ENCODE measurements around the gene RPS2.

RPS2 gene

GRCh38 chr16:1914988-1915387 is 49.6 kb downstream of the RPS2 start:
- H3K27me3 ChIP-seq (replicated peaks; ENCODE audit: control insufficient read depth, insufficient read depth, low read length): peaks cover 2% of the 10 kb centered on the region
- H3K36me3 ChIP-seq (ENCODE audit: control insufficient read depth, insufficient read depth, low read length): no peaks in the 10 kb centered on the region
- no peak for DNase-seq (ENCODE audit: extremely low read depth, insufficient read length)
- H3K4me3 ChIP-seq (replicated peaks; ENCODE audit: low read depth, low read length): no peak overlapping the region
- TF ChIP-seq CTCF (IDR thresholded peaks at IDR 0.05; ENCODE audit: insufficient read depth, low read length, poor library complexity, severe bottlenecking): no peak

- Histone ChIP-seq H3K27me3 (replicated peaks; ENCODE audit: control insufficient read depth, insufficient read depth, low read length) (peaks cover 2% of the 10 kb centered on the region), H3K4me3 (replicated peaks; ENCODE audit: low read depth, low read length) (no peak overlapping the region), H3K36me3 (ENCODE audit: control insufficient read depth, insufficient read depth, low read length) (no peaks in the 10 kb centered on the region)
- no peak for TF ChIP-seq CTCF (IDR thresholded peaks at IDR 0.05; ENCODE audit: insufficient read depth, low read length, poor library complexity, severe bottlenecking)
- no peak for DNase-seq (ENCODE audit: extremely low read depth, insufficient read length)
These were observed 50.5 kb downstream of the RPS2 start for GRCh38 chr16:1914084-1914608.

GRCh38 chr16:1913327-1914083 is 51.1 kb downstream of the RPS2 start:
- Histone ChIP-seq H3K27me3 (replicated peaks; ENCODE audit: control insufficient read depth, insufficient read depth, low read length) (peaks cover 2% of the 10 kb centered on the region), H3K4me3 (replicated peaks; ENCODE audit: low read depth, low read length) (no peak overlapping the region), H3K36me3 (ENCODE audit: control insufficient read depth, insufficient read depth, low read length) (no peaks in the 10 kb centered on the region)
- no peak for DNase-seq (ENCODE audit: extremely low read depth, insufficient read length)
- no peak for TF ChIP-seq CTCF (IDR thresholded peaks at IDR 0.05; ENCODE audit: insufficient read depth, low read length, poor library complexity, severe bottlenecking)

- peaks cover 2% of the 10 kb centered on the region for H3K27me3 ChIP-seq (replicated peaks; ENCODE audit: control insufficient read depth, insufficient read depth, low read length)
- no peak for DNase-seq (ENCODE audit: extremely low read depth, insufficient read length)
- no peak overlapping the region for H3K4me3 ChIP-seq (replicated peaks; ENCODE audit: low read depth, low read length)
- H3K36me3 ChIP-seq (ENCODE audit: control insufficient read depth, insufficient read depth, low read length): no peaks in the 10 kb centered on the region
- no peak for TF ChIP-seq CTCF (IDR thresholded peaks at IDR 0.05; ENCODE audit: insufficient read depth, low read length, poor library complexity, severe bottlenecking)
These were observed 52.4 kb downstream of the RPS2 start for GRCh38 chr16:1912215-1912543.

All from GM06990 (cell line).